B cell (primary cell): Measurements from ENCODE around the gene CAPN9.

Experiments
- CTCF ChIP-seq: fragments of 200-600 bp; IDR thresholded peaks from one replicate; pipeline ENCODE4 v1.8.0; 2022; ENCODE audit warnings: antibody characterized with exemption, mild to moderate bottlenecking
- EZH2 ChIP-seq: IDR thresholded peaks from 2 replicates; pipeline ENCODE4 v1.6.1; 2012; ENCODE audit warnings: borderline replicate concordance, low read depth, mild to moderate bottlenecking, moderate library complexity, low read length; ENCODE audit not compliant: insufficient read depth, poor library complexity, severe bottlenecking

- TF ChIP-seq CTCF = no peak
- no peak for TF ChIP-seq EZH2
These were observed 80.0 kb downstream of the CAPN9 start for GRCh38 chr1:230827081-230827681.
